Embryonic facial prominence (tissue), 1 donor: ENCODE data around the gene SP110.
"Not testable (repeated sequence)": the region's sequence is repeated elsewhere in the genome, so short reads cannot be mapped to it uniquely, and the experiment has no call there.

ENCODE experiments used
- DNase-seq: peaks from one replicate; pipeline ENCODE4 v3.0.0-alpha.2; 2016; ENCODE audit errors: extremely low spot score

Gene SP110

GRCh38 chr2:230124757-230125431 is 94.9 kb downstream of the SP110 start:
- no peak for DNase-seq

DNA sequence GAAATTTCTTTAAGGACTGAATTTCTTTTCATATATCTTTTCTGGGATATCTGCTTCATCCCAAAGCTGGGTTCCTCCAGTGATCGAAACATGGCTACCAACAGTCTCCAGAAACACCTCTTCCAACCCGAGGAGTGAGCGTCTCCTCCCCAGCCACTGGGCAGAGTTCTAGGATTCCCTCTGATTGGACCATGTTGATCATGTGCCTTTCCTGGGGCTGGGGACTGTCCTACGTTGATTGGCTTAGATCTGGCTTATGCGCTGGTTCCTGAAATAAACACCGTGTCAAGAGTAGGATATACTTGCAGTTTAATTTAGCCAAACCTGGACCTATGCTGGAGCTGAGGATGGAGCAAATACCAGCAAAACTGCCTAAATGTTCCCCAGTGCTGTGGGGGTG is 95.5 kb downstream of the SP110 start:
- no peak for DNase-seq

DNA sequence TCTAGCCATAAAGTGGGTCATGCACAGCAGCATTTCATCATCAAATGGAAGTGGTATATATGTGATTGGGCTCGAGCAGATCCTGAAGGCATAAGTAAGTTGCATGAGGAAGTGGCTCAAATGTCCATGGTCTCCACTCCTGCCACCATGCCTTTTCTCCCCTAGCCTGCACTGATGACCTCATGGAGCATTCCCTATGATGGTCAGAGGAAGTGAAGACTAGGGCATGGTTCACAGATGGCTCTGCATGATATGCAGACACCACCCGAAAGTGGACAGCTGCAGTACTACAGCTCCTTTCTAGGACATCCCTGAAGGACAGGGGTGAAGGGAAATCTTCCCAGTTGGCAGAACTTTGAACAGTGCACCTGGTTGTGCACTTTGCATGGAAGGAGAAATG is 99.4 kb downstream of the SP110 start:
- DNase-seq = not testable (repeated sequence)

DNA sequence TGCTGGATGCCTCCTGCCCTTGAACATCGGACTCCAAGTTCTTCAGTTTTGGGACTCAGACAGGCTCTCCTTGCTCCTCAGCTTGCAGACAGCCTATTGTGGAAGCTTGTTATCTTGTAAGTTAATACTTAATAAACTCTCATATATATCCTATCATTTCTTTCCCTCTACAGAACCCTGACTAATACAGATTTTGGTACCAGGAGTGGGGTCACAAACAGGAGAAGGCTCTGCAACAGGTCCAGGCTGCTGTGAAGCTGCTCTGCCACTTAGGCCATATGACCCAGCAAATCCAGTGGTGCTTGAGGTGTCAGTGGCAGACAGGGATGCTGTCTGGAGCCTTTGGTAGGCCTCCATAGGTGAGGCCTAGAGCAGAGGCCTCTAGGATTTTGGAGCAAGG is 100.0 kb downstream of the SP110 start:
- not testable (repeated sequence) for DNase-seq
